Kasumi-1 (cell line): ENCODE measurements around the gene SENP7.
"Not testable (repeated sequence)": the region's sequence is repeated elsewhere in the genome, so short reads cannot be mapped to it uniquely, and the experiment has no call there.

ENCODE experiments used
- DNase-seq, 2 experiments: peaks; one replicate each; lab custom pipeline; 2025; lab: John Stamatoyannopoulos, UW

The SENP7 gene, protein sequence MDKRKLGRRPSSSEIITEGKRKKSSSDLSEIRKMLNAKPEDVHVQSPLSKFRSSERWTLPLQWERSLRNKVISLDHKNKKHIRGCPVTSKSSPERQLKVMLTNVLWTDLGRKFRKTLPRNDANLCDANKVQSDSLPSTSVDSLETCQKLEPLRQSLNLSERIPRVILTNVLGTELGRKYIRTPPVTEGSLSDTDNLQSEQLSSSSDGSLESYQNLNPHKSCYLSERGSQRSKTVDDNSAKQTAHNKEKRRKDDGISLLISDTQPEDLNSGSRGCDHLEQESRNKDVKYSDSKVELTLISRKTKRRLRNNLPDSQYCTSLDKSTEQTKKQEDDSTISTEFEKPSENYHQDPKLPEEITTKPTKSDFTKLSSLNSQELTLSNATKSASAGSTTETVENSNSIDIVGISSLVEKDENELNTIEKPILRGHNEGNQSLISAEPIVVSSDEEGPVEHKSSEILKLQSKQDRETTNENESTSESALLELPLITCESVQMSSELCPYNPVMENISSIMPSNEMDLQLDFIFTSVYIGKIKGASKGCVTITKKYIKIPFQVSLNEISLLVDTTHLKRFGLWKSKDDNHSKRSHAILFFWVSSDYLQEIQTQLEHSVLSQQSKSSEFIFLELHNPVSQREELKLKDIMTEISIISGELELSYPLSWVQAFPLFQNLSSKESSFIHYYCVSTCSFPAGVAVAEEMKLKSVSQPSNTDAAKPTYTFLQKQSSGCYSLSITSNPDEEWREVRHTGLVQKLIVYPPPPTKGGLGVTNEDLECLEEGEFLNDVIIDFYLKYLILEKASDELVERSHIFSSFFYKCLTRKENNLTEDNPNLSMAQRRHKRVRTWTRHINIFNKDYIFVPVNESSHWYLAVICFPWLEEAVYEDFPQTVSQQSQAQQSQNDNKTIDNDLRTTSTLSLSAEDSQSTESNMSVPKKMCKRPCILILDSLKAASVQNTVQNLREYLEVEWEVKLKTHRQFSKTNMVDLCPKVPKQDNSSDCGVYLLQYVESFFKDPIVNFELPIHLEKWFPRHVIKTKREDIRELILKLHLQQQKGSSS

DNA sequence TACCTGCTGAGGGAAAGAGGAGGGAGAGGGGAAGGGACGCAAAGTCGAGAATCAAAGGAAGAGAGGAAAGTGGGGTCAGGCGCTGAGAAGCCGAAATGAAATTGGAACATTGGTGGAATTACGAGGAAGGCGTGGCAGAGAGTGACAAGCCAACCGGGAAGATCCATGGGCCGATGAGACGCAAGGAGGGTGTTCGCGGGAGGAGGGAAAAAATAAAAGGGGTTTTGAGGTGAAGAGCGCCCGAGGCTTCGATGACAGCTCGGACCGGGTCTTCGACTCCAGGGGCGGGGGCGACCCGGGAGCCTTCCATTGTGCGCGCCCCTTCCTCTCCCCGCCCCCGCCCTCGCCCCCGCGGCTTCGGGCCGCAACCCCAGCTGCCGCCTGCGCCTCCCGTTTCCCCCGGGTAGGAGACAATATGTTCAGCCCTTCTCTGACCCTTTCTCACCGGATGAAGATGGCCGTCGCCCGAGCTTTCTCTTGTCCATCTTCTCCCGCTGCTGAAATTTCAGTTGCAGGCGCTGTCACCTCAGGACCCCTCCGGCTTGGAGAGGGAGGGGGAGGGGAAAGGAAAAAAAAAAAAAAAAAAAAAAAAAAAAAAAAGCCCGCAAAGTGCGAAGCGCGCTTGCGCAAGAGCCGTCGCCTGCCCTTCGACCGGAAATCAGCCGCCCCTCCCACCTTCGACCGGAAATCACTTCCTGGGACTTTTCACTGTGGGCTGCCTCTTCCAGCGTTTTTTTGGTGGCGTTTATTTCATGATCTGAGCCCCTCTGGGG lies at the start of gene SENP7:
TSS of gene SENP7 (minus strand) at position 567 of the 773 bp plus-strand sequence. CDS start at position 485, 82 bp downstream.
- peak; percentile 85 to 86 for DNase-seq

DNA sequence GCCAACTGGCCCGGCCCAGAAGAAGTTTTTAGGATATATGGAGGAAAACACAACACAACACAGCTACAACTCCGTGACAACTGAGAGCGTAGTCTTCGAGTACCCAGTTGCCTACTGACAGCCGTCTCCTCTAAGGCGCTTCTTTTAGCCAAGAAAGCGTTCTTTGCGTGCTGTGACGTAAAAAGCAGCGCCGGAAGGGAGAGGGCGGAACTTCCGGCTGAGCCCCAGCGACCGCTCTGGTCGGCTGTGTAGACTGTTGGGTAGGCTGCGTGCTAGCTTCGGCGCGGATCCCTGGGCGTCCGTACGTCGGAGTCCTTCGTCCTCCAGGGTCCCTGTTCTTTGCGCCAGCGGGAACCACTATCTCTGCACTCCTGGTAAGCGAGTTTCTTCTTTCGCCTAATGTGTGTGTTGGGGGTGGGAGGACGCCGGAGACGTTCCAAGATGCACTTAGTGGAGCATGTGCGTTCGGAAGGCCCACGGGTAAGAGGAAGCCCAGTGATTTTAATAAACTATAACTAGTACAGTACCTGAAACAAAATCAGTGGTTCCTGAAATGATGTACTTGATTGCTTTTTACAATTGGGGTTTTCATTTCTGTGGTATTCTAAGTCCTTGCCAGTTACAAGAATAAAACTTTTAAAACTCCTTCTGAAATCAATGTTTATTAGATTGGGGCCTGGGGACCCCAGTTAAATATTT lies 48.8 kb upstream of the SENP7 start, which contains the start of gene TRMT10C:
TSS of gene TRMT10C (plus strand) at position 239 of the 699 bp plus-strand sequence. CDS start 2,914 bp downstream, outside the sequence.
- peak; percentile 92 to 93 for DNase-seq

DNA sequence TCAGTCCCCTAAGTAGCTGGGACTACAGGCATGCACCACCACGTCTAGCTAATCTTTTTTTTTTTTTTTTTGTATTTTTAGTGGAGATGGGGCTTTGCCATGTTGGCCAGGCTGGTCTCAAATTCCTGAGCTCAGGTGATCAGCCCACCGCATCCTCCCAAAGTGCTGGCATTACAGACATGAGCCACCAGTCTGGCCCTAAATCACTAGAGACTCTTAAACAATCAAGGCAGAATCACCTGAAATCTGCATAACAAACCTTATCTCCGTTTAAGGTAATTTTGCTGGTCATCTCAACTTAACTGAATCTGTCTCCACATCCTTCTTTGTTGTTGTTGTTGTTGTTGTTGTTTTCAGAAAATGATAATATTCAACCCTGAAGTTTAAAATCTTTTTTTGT lies 43.1 kb upstream of the SENP7 start:
- no peak for DNase-seq

DNA sequence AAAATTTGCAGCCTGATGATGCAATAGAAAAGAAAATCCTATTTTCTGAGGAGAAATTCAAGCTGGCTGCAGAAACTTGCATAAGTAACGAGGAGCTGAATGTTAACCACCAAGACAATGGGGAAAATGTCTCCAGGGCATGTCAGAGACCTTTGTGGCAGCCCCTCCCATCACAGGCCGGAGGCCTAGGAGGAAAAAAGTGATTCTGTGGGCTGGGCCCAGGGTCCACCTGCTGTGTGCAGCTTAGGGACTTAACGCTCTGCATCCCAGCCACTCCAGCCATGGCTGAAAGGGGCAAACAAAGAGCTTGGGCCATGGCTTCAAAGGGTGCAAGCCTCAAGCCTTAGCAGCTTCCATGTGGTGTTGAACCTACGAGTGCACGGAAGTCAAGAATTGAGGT lies 40.4 kb upstream of the SENP7 start:
- DNase-seq, result not testable (repeated sequence)

DNA sequence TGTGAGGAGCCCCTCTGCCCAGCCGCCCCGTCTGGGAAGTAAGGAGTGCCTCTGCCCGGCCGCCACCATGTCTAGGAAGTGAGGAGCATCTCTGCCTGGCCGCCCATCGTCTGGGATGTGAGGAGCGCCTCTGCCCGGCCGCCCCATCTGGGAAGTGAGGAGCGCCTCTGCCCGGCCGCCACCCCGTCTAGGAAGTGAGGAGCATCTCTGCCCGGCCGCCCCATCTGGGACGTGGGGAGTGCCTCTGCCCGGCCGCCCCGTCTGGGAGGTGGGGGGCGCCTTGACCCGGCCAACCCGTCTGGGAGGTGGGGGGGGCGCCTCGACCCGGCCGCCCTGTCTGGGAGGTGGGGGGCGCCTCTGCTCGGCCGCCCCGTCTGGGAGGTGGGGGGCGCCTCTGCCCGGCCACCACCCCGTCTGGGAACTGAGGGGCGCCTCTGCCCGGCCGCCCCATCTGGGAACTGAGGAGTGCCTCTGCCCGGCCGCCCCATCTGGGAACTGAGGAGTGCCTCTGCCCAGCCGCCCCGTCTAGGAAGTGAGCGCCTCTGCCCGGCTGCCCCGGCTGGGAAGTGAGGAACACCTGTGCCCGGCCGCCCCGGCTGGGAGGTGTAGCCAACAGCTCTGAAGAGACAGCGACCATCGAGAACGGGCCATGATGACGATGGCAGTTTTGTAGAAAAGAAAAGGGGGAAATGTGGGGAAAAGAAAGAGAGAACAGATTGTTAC lies 38.5 kb upstream of the SENP7 start:
- DNase-seq, result not testable (repeated sequence)

DNA sequence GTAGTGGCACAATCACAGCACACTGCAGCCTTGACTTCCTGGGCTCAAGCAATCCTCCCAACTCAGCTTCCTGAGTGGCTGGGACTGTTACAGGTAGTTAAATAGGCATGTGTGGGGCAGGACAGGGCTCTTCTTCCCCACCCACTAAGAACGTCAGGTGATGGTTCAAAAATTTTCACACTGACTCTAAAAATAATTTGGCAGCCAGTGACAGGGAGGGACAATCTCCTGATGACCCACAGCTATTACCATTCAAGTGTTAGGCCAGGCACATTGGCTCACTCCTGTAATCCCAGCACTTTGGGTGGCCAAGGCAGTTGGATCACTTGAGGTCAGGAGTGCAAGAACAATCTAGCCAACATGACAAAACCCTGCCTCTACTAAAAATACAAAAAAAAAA lies 36.5 kb upstream of the SENP7 start:
- no peak for DNase-seq

DNA sequence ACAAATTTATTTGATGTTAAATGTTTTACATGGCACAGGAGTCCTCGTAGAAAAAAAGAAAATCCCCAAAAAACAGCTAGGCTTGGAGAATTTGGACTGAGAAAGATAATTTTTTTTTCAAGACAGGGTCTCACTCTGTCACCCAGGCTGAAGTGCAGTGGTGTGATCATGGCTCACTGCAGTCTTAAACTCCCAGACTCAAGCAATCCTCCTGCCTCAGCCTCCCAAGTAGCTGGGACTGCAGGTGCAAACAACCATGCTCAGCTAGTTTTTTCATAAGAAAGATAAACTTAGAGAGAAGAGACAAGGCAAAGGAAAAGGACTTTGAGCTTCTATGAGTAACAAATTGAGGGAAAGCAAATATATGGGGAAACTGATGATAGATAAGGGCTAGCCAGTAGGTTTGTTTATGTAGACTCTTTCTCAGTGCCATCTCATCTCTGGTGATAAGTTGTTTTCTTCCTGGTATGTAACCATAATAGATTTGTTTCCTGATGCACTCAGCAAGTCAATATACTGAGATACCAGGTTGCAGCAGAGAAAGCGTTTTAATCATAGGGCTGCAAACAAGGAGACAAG lies 35.6 kb upstream of the SENP7 start:
- DNase-seq, result no peak

DNA sequence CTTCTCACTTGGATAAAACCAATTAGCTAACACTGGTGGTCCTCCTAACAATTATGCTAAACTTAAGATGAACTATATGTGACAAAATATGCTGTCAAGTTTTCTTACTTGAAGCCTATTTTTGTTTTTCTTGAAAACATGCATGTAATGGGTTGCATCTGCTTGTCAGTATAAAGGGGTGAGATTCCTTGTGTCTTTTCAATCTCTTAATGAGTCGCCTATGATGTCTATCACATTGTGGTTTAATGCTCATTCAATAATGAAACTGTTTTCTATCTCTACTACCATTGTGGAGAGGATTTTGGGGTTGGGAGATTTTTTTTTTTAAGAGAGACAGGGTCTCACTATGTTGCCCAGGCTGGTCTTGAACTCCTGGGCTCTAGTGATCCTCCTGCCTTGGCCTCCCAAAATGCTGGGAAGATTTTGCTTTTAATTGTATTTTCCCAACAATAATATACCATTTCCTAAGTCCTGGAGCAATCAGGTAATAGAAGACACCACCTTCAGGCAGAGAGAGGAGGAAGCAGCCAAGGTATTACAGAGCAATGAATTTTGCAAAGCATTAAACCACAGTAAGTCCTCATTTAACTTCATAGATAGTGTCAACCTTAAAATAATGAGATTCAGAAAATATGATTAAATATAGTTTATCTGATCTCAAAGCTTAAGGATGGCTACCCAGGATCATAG lies 31.3 kb upstream of the SENP7 start:
- no peak for DNase-seq

DNA sequence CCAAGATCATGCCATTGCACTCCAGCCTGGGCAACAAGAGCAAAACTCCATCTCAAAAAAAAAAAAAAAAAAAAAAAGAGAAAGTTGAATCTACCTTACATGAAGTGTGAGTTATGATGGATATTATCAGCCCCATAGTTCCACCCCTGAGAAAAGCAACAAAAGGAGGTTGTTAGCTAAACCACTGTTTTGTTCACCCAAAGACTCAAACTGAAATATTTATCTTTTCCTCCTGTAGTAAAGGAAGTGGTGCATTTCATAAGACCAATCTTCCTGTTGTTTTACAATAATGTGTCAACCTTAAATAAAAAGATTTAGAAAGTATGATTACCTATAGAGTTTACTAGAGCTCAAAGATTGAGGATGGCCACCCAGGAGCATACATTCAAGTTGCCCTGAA lies 29.9 kb upstream of the SENP7 start:
- DNase-seq, result no peak

DNA sequence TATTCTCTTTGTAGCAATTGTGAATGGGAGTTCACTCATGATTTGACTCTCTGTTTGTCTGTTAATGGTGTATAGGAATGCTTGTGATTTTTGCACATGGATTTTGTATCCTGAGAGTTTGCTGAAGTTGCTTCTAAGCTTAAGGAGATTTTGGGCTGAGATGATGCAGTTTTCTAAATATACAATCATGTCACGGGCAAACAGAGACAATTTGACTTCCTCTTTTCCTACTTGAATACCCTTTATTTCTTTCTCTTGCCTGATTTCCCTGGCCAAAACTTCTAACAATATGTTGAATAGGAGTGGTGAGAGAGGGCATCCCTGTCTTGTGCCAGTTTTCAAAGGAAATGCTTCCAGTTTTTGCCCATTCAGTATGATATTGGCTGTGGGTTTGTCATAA lies 23.9 kb upstream of the SENP7 start:
- DNase-seq, result not testable (repeated sequence)

DNA sequence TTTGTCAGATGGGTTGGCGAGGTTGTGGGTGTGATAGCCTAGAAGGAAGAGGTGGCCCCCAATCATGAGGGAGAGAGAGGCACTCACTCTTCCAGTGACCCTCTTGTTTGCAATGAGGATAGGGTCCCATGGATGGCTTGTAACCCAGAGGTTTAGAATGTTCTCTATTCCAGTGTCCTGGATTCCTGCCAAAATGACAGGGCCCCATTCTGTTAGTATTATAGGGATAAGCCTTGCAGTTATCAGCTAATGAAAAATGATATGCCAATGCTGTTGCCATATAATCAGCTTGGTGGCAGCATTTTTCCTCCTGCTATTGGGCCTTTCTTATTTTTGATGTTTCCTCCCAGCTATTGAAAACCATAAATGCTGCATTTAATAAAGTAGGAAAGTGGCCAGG lies 23.3 kb upstream of the SENP7 start:
- no peak for DNase-seq

DNA sequence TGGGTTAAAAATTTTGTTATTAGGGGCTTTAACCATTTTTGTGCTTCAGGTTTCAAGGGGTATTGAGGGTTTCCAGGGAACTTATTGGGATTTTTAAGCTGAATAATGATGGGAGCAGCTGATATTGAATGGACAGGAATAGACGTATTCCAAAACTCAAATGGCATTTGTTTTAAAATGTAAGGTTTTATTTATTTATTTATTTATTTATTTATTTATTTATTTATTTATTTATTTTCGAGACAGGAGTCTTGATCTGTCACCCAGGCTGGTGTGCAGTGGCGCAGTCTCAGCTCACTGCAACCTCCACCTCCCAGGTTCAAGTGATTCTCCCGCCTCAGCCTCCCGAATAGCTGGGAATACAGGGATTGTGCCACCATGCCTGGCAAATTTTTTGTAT lies 22.2 kb upstream of the SENP7 start:
- no peak for DNase-seq

DNA sequence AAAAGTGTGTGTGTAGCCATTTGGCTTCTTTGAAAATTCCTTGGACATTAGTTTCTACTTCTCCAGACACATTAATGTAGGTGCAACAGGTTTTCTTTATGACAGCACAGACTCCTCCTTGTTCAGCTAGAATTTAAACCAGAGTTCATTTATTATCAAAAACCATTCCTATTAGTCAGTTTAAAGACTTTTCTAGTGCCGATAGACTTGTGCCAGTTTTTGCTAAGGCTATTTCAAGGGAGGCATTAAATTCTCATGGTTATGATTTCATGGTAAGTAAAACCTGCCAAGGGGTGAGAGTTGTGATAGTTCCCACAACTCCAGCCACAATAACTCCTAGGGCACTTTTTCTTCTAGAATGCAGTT lies 20.6 kb upstream of the SENP7 start:
- DNase-seq, result no peak

DNA sequence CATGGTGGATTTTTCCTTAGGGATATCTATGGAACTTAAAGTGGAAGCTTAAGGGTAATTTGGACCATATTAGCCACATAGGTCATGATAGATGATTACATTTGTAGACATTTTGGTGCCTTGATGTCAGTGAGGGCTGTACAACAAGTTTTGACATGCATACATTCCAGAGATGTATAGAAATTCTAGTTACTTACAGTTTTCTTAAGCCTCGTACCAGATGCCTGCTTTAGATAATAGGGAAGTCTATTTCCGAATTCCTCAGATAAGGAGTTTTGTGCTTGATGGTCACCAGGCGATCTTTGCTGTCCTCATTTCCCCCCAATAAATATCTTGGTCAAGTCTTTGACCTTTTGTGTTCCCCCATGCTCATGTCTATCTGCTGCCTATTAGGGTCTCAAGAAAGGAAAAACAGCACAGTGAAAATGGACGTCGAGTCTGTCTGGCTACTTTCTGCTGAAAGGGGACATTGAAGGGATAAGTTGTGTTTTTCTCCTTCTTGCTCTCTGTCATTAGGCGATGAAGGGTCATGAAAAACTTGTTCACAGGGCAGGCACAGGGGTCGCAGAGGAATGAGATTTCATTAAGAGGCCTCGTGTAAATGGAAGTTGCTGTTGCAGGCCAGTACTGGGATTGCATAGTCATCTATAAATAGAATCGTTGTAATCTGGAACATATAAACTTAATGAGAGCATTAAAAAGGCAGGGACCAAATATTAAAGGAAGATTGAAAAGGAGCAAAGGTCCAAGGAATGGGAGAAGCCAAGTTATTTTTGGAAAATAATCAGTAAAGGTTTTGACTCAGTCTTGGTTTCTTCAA lies 20.0 kb upstream of the SENP7 start:
- no peak for DNase-seq

DNA sequence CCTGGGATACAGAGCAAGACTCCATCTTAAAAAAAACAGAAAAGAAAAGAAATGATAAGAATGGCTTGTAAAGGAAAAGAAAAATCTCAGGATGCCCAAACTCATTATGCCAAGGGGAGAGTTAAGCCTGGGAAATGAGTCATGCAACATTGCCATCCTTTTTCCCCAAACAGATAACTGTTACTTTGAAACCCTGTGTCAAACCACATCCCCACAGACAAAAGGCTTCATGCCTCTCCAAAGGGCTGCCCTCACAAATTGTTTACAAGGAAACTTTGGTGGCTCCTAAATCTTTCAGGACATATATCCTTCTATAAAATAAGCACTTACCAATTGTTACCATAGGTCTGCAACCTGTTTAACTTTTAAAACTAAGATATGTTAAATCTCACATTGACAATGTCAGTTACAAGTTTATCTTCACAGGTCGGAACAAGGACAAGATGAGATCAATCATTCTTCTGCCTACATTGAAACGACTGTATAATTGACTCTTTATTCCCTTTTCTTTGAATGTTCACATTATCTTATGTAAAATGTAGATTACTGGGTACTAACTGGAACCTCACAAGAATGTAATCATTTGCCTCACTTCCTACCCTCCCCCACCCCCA lies 18.6 kb upstream of the SENP7 start:
- DNase-seq, result peak in 1 of 2 experiments; percentile 13

DNA sequence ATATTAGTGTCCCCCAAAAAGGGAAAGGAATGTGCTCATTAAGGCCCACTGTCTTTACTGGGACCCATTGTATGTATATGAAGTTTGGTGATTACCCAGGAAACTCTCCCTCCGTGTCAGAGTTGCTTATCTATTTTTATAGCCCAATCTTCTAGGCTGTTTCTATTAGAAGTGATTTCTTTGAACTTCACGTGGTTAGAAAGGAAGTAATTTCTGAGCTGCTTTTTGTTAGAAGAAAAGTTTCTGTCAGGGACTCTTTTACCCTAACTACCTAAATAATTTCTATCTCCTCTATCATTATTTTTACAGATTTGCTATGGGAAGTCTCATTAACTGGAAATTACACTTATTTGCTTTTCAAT lies 17.7 kb upstream of the SENP7 start:
- no peak for DNase-seq

DNA sequence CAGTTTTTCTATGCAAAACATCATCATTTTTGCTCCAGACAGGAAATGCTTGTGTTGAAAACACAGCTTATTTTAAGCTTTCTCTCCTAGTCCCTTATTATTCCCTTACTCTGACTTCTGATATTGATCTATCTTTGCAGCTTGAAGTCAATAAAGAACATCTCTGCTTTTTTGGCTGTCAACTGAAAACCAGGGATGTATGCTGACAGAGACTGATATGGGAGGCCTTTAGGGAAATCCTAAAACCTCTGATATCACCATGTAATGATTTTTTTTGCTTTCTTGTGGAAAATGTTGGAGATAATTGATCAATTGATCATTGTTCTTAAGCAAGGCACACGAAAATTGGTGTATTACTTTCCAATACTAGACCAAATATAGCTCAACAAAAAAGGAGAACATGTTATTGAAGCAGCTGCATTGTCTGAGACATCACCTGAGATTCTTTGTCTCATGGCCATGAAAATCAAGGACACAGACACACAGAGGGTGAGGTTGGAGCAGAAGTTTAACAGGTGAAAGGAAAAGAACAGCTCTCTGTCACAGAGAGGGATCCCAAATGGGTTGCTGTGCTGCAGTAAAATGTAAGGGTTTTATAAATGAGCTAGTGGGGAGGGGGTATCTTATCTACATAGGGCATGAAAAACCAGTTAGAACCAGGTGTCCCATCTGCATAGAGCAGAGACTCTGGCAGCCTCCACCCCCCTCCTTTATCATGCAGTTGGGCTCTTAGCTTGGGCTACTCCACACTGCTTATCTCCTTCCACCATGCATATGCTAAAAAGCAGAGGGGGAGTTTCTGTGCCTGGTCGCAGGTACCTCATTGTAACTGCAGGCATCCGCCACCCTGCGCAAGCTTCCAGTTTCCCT lies 17.0 kb upstream of the SENP7 start:
- no peak for DNase-seq
